Vagina (tissue), 2 donors: Measurements from ENCODE around the gene REX1BD.

ENCODE experiments used
- CTCF ChIP-seq, 3 experiments: fragments of 450-650 bp in 2 of 3; fragments of 200-600 bp in 1 of 3; sonication (generic) in 1 of 3; IDR thresholded peaks; one replicate each; pipeline ENCODE4 v1.5.1; 2017 to 2019; ENCODE audit warnings: antibody characterized with exemption in 3 of 3, mild to moderate bottlenecking in 2 of 3, moderate library complexity in 2 of 3
- POLR2A ChIP-seq, 2 donors: fragments of 450-650 bp; IDR thresholded peaks; one replicate each; pipeline ENCODE4 v1.6.1; 2017; ENCODE audit warnings: antibody characterized with exemption in 2 of 2, mild to moderate bottlenecking in 2 of 2, moderate library complexity in 2 of 2
- POLR2AphosphoS5 ChIP-seq, 2 donors: sonication (generic); formaldehyde crosslinking; IDR thresholded peaks; one replicate each; pipeline ENCODE4 v1.9.0; 2017; ENCODE audit warnings: antibody characterized with exemption in 2 of 2, mild to moderate bottlenecking in 2 of 2, low read depth in 1 of 2; ENCODE audit not compliant: insufficient read depth in 1 of 2

GRCh38 chr19:18634612-18635297 lies 46.2 kb downstream of the REX1BD start:
- TF ChIP-seq CTCF (IDR thresholded peaks at IDR 0.05) (no peak), POLR2AphosphoS5 (IDR thresholded peaks at IDR 0.05; ENCODE audit: insufficient read depth in 1 of 2, low read depth in 1 of 2) (no peak), POLR2A (IDR thresholded peaks at IDR 0.05) (no peak)
